ENCODE data around the gene HTR3D. TPM values are rescaled to one million over a fixed set of nuclear protein-coding genes. Genes with fewer than 3 reads are reported as not detected.

Gene HTR3D
- total and polyA plus RNA-seq, 9 of the 15 experiments (the other 6 are each of a cell fraction or from before 2014, with no cell fraction given), result not detected

- POLR2A ChIA-PET, result interaction anchor here (0.5 to 1.2 kb wide), 3 partner anchors 12 to 42 kb away, joined by 3 to 4 read pairs (median 3); no protein-coding TSS in a partner anchor
- TF ChIP-seq GATAD2A (IDR thresholded peaks at IDR 0.05), result no peak
- TF ChIP-seq ELF2 (CRISPR knock-in tag; IDR thresholded peaks at IDR 0.05), result no peak
- TF ChIP-seq TOE1 (IDR thresholded peaks at IDR 0.05; ENCODE audit: borderline replicate concordance), result no peak
- no peak for TF ChIP-seq TOE1 (CRISPR knock-in tag; IDR thresholded peaks at IDR 0.05; ENCODE audit: borderline replicate concordance, low read depth)
- TF ChIP-seq POLR2G (IDR thresholded peaks at IDR 0.05; ENCODE audit: low read depth, low read length), result no peak
- TF ChIP-seq SMAD2 (IDR thresholded peaks at IDR 0.05; ENCODE audit: low read depth, low read length), result no peak
- no peak for TF ChIP-seq CTCF (IDR thresholded peaks at IDR 0.05 in 2 of 3, conservative IDR thresholded peaks at IDR 0.05 in 1 of 3; ENCODE audit: insufficient read depth in 2 of 3, low read depth in 1 of 3, low read length in 3 of 3)
- intact Hi-C loops (cut with micrococcal nuclease), result no loop called here
Measured at GRCh38 chr3:184003187-184003967, 28.2 kb upstream of the HTR3D start.

More at GRCh38 chr3:184003187-184003967, 28.2 kb upstream of the HTR3D start:
- peaks cover 62% of the 10 kb centered on the region for H3K36me3 ChIP-seq (ENCODE audit: control insufficient read depth, insufficient read depth, low read length)
- WGBS (ENCODE audit: insufficient coverage, low coverage, missing lambda C conversion rate), result 81% methylated on average over 5 of the region's 5 CpGs
- H3K9me1 ChIP-seq (ENCODE audit: control insufficient read depth, insufficient read depth, low read length), result no peaks in the 10 kb centered on the region
- peaks cover 6 to 12% of the 10 kb centered on the region in 2 experiments; a peak in 3 of 5 replicates for H3K4me1 ChIP-seq (replicated peaks in 1 of 2; ENCODE audit: control insufficient read depth in 2 of 2, insufficient read depth in 2 of 2, low read length in 2 of 2)
- no peak for FAIRE-seq
- H3K9ac ChIP-seq (ENCODE audit: insufficient read depth in 1 of 2, low read depth in 2 of 2, low read length in 2 of 2), result no peak overlapping the region
- no peak overlapping the region for H3K4me2 ChIP-seq (ENCODE audit: insufficient read depth, low read length)
- H3K4me3 ChIP-seq, result no peak overlapping the region
- DNase-seq (ENCODE audit: extremely low read depth in 1 of 4, low spot score in 3 of 4), result no peak
- no peak overlapping the region for H3K27ac ChIP-seq (ENCODE audit: extremely low read depth, low read depth, low read length)
- no peaks in the 10 kb centered on the region; the same call in 1 of the 2 replicates for H4K20me1 ChIP-seq (replicated peaks; ENCODE audit: control insufficient read depth, insufficient read depth, low read length)
- peaks cover 57% of the 10 kb centered on the region for H3K79me2 ChIP-seq (ENCODE audit: control insufficient read depth, insufficient read depth, low read length)
- H3K9me3 ChIP-seq (replicated peaks; ENCODE audit: control insufficient read depth, insufficient read depth, low read depth, low read length), result no peaks in the 10 kb centered on the region
- no peak for ATAC-seq
- BruUV-seq (replicated peaks), result no TSS peak
- CTCF ChIA-PET (ENCODE audit: low intra/inter-chr PET ratio), result no interaction called here
- H3K27me3 ChIP-seq (ENCODE audit: control insufficient read depth in 2 of 2, insufficient read depth in 2 of 2, low read length in 2 of 2), result no peaks in the 10 kb centered on the region
- in situ Hi-C loops (cut with MboI), result no loop called here
- H2AFZ ChIP-seq (ENCODE audit: low read depth, low read length), result no peak overlapping the region
